GM18951 (cell line): ENCODE results near the gene ABHD16B.
"Not testable (repeated sequence)": the region's sequence is repeated elsewhere in the genome, so short reads cannot be mapped to it uniquely, and the experiment has no call there.

Source experiments
- POLR2A ChIP-seq: IDR thresholded peaks from 4 replicates; pipeline ENCODE4 v1.6.1; 2011; ENCODE audit warnings: mild to moderate bottlenecking; ENCODE audit not compliant: insufficient read length, insufficient read depth; ENCODE audit errors: extremely low read depth
- in situ Hi-C: fragments of 300-500 bp; cut with MboI; formaldehyde crosslinking; loops from one replicate; pipeline ENCODE4 v1.12.0; 2022; ENCODE audit warnings: low sequenced_read_pairs, mixed read lengths, inconsistent platforms; ENCODE audit not compliant: unreplicated experiment

Gene ABHD16B

DNA sequence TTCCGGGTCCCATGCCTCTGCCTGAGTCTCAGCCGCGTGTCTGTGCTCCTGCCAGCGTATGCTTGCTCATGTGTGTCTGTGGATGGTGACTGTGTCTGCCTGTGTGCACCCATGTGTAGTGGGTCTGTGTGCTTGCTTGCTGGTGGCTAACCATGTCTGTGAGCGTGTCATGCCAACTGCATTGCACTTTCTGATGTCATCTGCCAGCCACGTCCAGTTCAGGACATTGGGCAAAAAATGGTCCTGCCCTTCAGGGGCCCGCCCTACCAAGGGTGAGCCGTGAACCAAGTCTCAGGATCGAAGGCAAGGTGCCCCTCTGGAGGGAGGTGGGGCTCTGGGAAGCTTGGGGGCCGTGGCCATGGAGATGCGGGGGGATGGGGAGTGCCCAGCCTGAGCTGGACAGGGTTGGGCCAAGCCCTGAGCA is 20.9 kb upstream of the ABHD16B start:
- TF ChIP-seq POLR2A, result no peak
- in situ Hi-C loops, result no loop called here

DNA sequence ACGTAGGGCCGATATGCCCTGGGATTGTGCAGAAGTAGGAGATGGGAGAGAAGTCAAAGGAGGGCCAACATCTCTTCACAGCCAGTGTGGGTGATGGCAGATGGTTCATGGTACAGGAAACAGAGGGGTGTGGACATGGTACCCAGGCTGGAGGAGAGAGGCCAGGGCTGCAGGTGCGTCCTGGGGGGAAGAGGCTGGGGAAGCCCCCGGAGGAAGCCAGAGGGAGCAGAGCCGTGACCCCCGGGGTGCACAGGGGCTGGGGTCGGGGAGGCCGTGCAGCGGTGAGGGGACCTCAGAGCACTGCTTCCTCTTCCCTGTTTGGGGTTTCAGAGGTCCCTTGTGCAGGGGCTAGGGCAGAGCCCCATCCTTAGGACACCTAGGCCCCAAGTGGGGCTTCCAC is 19.0 kb upstream of the ABHD16B start:
- TF ChIP-seq POLR2A, result no peak
- in situ Hi-C loops, result no loop called here

DNA sequence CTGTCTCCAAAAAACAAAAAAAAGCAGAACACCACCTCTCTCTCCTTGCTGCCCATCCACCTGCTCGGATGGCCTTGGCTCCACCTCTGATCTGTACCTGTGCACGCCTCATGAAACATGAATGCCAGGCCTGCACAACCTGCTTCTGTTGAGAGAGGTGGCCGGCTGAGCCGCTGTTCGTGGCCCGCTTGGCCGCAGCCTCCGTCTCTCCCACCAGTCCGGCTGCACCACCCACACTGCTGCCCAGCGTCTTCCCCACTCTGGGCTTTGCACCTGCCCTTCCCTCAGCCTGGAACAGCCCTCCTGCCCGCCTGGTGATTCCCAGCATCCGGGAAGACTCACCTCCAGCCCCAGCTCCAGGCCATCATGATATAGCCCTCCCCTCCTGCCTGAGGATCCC is 18.1 kb upstream of the ABHD16B start:
- TF ChIP-seq POLR2A, result no peak
- in situ Hi-C loops, result no loop called here

GRCh38 chr20:63843778-63844177 is 17.5 kb upstream of the ABHD16B start:
- in situ Hi-C loops, result no loop called here
- no peak for TF ChIP-seq POLR2A

DNA sequence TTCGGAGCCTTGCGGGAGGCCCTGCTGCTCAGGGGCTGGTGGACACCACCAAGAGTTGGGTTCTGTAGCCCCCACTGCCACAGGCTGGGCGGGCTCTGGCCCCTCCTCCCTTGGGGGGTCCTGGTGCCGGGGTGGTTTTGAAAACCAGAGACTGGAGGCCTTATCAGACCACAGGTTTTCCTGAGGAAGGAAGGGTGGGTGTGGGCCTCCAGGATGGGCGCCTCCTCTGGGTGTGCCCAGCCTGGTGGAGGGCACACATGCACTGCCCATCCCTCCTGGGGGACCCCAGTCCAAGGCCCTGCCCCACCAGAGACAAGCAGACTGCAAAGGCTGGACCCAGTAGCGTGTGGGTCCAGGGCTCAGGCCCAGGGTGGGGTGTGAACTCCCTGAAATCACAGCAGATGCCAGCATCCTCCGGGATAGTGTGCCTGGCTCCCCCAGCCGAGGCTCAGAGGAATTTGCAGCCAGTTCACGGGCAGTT is 16.7 kb upstream of the ABHD16B start:
- no peak for TF ChIP-seq POLR2A
- in situ Hi-C loops, result no loop called here

DNA sequence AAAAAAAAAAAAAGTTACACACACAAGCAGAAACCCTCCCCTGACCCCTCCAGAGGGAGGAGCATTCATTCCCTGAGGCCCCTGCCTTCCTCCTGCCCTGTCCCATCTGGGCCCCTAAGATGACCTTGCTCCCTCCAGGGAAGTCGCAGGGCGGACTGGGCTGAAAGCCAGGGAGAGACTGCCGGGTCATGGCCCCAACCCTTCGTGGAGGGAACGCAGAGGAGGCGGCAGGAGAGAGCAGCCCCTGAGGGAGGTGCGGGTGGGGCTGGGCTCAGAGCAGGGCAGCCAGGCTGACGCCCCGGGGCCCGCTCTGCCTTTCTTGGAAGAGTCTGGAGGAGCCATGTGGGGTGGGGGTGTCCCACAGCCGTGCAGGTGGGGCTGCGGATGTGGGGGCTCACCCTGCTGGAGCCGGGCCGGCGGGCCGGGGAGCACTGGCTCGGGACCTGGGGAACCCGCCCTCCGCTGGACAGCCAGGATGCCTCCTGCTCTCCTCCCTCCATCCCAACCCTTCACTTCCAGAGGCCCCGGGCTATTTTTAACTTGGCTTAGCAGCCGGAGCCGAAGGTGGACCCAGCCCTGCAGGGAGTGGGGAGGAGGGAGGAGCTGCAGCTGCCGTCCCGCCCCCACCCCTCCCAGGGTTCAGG is 15.0 kb upstream of the ABHD16B start:
- in situ Hi-C loops, result no loop called here
- TF ChIP-seq POLR2A, result no peak

DNA sequence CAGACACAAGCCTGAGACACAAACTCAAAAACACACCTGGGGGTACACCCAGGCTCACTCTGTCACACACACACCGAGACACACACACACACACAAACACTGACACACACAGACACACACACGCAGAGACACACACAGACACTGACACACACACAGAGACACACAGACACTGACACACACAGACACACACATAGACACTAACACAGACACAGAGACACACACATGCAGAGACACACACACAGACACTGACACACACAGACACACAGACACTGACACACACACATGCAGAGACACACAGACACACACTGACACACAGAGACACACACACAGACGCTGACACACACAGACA is 14.4 kb upstream of the ABHD16B start:
- in situ Hi-C loops, result no loop called here

DNA sequence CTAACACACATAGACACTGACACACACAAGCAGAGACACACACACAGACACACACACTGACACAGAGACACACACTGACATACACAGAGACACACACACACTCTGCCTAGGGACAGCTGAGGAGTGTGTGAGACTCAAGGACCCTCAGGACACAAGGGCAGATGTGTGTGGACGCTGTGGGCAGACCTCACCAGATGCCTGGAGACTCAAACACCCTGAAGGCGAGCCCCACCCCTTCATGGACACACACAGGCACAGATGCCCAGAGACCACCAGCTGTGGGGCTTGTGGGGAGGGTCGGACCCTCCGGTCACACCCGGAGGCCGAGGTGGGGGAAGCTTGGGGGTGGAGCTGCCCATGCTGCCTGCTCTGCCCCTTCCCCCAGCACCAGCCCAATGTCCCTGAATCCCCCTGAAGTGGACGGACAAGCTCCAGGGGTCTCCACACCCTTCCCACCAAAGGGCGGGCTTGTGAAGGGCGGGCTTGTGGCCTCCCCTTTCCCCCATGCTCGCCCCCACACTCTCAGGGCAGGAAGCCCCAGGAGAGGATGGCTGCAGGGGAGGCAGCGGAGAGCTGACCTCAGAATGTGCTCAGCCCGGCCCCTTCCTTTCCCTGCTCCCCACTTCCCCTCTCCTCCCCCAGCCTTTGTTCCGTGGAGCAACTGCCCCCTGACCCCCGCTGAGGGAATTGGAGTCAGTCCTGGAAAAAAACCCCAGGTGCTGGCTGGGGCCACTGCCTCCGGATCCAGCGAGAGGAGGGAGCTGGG is 13.9 kb upstream of the ABHD16B start:
- no peak for TF ChIP-seq POLR2A
- in situ Hi-C loops, result no loop called here

More for the DNA sequence above, 14.4 kb upstream of the ABHD16B start:
- TF ChIP-seq POLR2A, result no peak

DNA sequence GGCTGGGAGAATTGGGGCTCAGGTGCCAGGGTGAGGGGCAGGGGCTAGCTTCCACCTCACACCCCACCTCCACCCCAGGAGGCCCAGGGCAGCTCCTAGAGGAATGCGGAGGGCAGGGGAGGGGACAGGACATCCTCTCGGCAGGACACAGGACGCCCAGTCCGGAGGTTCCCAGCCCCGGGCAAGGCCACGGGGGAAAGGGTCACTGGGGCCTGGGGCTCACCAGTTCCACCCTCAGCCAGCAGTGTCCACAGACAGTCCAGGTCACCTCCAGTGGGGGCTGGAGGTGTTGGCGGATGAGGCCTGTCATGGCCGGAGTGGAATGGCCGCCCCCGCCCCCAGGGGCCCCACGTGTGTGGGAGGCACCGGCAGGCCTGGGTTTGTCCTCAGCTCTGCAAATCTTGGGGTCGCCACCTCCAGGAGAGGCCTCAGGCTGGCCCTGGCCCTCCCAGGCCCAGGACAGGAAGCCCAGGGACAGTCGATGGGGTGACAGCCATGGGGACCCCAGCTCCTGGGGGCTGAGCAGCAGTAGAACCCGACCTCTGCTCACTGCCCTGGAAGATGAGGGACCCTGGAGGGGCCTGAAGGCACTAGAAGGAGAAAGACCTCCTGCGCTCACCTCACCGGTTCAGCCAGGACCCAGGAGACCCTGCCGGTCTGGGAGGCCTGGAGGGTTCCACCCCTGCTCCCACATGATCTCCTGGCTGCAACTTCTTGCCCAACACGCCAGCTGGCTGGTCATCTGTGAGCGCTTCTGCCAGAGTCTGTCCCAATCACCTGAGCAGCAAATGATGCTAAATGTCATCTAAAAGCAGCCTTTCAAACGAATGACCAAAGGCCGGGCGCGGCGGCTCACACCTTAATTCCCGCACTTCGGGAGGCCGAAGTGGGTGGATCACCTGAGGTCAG is 13.0 kb upstream of the ABHD16B start:
- no peak for TF ChIP-seq POLR2A
- in situ Hi-C loops, result no loop called here

DNA sequence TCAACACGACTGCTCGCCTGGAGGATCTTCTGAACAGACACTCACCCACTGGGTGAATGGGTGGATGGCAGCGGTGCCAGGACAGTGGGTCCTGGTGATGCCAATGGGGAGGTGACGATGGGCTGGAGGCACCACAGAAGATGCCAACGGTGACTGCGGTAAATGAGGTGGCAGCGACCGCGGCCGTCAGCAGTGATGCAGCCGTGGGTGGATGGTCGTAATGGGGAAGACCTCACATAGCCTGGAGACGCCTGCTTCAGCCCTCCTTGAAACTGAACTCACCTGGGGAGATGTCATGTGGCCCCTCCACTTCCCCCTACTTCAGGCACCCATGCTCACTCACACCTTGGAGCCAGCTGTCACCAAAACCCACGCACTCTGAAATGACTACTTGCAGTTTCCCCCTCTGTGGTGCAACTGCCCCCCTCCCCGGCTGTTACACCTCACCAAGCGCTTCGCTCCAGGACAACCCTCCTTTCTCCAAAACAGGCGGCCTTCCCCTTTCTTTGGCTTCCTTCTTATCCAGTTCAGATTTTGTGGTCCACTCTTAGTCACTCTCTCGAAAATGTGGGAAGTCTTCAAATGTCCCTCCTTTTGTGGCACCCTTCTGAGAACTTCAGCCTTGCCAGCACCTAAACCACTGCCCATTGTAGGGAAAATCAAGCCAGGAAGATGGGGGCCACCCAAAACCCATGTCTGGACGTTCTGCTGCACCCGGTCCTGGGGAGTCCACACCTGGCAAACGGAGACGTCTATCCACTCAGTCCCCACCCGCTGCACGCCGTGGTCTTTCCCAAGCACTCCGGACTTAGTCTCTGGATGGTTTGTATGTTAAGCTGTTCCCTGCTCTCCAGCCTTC is 10.4 kb upstream of the ABHD16B start:
- no peak for TF ChIP-seq POLR2A
- in situ Hi-C loops, result no loop called here

DNA sequence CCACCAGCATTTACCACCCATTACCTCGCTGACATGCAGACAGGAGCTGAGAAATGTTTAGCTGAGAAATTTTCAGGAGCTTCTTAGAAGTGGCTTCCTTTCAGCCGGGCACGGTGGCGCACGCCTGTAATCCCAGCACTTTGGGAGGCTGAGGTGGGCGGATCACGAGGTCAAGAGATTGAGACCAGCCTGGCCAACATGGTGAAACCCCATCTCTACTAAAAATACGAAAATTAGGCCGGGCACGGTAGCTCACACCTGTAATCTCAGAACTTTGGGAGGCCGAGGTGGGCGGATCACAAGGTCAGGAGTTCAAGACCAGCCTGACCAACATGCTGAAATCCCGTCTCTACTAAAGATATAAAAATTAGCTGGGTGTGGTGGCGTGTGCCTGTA is 9.8 kb upstream of the ABHD16B start:
- in situ Hi-C loops, result not testable (repeated sequence)

- in situ Hi-C loops, result not testable (repeated sequence)
These were observed 7.6 kb upstream of the ABHD16B start for GRCh38 chr20:63853733-63854068.
